ENCODE results near the gene RBM15B. TPM values are rescaled to one million over a fixed set of nuclear protein-coding genes. Genes with fewer than 3 reads are reported as not detected.

The RBM15B gene
- total and polyA plus RNA-seq, 4 donors: 8.4 to 31.8 (median 17.7) TPM

DNA sequence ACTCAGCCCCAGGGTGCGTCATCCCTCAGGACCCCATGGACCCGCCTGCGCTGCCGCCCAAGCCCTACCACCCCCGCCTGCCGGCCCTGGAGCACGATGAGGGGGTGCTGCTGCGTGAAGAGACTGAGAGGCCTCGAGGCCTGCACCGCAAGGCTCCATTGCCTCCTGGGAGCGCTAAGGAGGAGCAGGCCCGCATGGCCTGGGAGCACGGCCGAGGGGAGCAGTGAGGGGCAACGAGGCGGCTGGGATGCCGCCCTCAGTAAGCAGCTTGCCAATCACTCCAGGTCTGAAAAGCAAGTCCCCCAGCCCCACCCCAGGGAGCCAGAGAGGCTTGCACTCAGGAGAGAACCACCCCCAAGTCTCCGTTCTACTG lies 9.8 kb upstream of the RBM15B start:
- 92 to 94% methylated on average over 18 of the region's 18 CpGs for WGBS, 2 donors
- Histone ChIP-seq H3K36me3 (ENCODE audit: control insufficient read depth in 4 of 4, insufficient read depth in 4 of 4, low read length in 4 of 4) (peaks cover 0 to 8% (median 1%) of the 10 kb centered on the region in 4 donors), H3K9ac (ENCODE audit: insufficient read depth in 1 of 2, low read length in 2 of 2) (no peak overlapping the region), H3K27me3 (ENCODE audit: control insufficient read depth in 3 of 3, insufficient read depth in 3 of 3, low read length in 2 of 3) (no peaks in the 10 kb centered on the region), H3K9me3 (ENCODE audit: control insufficient read depth in 4 of 4, insufficient read depth in 3 of 4, low read length in 3 of 4) (no peaks in the 10 kb centered on the region), H3K4me3 (no peak overlapping the region), H3K27ac (ENCODE audit: low read depth in 1 of 2, low read length in 1 of 2) (no peak overlapping the region), H3K4me1 (ENCODE audit: control insufficient read depth in 5 of 5, insufficient read depth in 5 of 5, low read length in 5 of 5) (peaks cover 0 to 17% (median 0%) of the 10 kb centered on the region in 5 donors)
- TF ChIP-seq, protein P1, sequence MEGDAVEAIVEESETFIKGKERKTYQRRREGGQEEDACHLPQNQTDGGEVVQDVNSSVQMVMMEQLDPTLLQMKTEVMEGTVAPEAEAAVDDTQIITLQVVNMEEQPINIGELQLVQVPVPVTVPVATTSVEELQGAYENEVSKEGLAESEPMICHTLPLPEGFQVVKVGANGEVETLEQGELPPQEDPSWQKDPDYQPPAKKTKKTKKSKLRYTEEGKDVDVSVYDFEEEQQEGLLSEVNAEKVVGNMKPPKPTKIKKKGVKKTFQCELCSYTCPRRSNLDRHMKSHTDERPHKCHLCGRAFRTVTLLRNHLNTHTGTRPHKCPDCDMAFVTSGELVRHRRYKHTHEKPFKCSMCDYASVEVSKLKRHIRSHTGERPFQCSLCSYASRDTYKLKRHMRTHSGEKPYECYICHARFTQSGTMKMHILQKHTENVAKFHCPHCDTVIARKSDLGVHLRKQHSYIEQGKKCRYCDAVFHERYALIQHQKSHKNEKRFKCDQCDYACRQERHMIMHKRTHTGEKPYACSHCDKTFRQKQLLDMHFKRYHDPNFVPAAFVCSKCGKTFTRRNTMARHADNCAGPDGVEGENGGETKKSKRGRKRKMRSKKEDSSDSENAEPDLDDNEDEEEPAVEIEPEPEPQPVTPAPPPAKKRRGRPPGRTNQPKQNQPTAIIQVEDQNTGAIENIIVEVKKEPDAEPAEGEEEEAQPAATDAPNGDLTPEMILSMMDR (IDR thresholded peaks at IDR 0.05; ENCODE audit: control extremely low read depth, extremely low read depth): no peak
- DNase-seq (peak in 1 of 3 donors; percentile 11), ATAC-seq (ENCODE audit: insufficient read depth, low FRiP score) (no peak)

GRCh38 chr3:51382076-51382745 lies 8.9 kb upstream of the RBM15B start:
- TF ChIP-seq, protein P1 (IDR thresholded peaks at IDR 0.05; ENCODE audit: control extremely low read depth, extremely low read depth): no peak
- H3K4me1 ChIP-seq (ENCODE audit: control insufficient read depth in 5 of 5, insufficient read depth in 5 of 5, low read length in 5 of 5): peaks cover 0 to 23% (median 4%) of the 10 kb centered on the region in 5 donors
- no peak overlapping the region for H3K27ac ChIP-seq (ENCODE audit: low read depth in 1 of 2, low read length in 1 of 2)
- WGBS, 2 donors: 91 to 95% methylated on average over 4 of the region's 4 CpGs
- no peaks in the 10 kb centered on the region for H3K9me3 ChIP-seq (ENCODE audit: control insufficient read depth in 4 of 4, insufficient read depth in 3 of 4, low read length in 3 of 4)
- no peak for ATAC-seq (ENCODE audit: insufficient read depth, low FRiP score)
- H3K27me3 ChIP-seq (ENCODE audit: control insufficient read depth in 3 of 3, insufficient read depth in 3 of 3, low read length in 2 of 3): no peaks in the 10 kb centered on the region
- H3K4me3 ChIP-seq: no peak overlapping the region
- no peak overlapping the region for H3K9ac ChIP-seq (ENCODE audit: insufficient read depth in 1 of 2, low read length in 2 of 2)
- DNase-seq: peak in 1 of 3 donors; percentile 4
- H3K36me3 ChIP-seq (ENCODE audit: control insufficient read depth in 4 of 4, insufficient read depth in 4 of 4, low read length in 4 of 4): peaks cover 0 to 11% (median 4%) of the 10 kb centered on the region in 4 donors

- Histone ChIP-seq H3K27ac (ENCODE audit: low read depth in 1 of 2, low read length in 1 of 2) (no peak overlapping the region), H3K4me3 (no peak overlapping the region), H3K4me1 (ENCODE audit: control insufficient read depth in 5 of 5, insufficient read depth in 5 of 5, low read length in 5 of 5) (peaks cover 0 to 30% (median 8%) of the 10 kb centered on the region in 5 donors), H3K27me3 (ENCODE audit: control insufficient read depth in 3 of 3, insufficient read depth in 3 of 3, low read length in 2 of 3) (no peaks in the 10 kb centered on the region), H3K36me3 (ENCODE audit: control insufficient read depth in 4 of 4, insufficient read depth in 4 of 4, low read length in 4 of 4) (peaks cover 5 to 18% (median 6%) of the 10 kb centered on the region in 4 donors), H3K9me3 (ENCODE audit: control insufficient read depth in 4 of 4, insufficient read depth in 3 of 4, low read length in 3 of 4) (no peaks in the 10 kb centered on the region), H3K9ac (ENCODE audit: insufficient read depth in 1 of 2, low read length in 2 of 2) (no peak overlapping the region)
- DNase-seq (peak in 1 of 3 donors; percentile 3), ATAC-seq (ENCODE audit: insufficient read depth, low FRiP score) (no peak)
- WGBS, 2 donors: 91 to 96% methylated on average over 3 of the region's 3 CpGs
- TF ChIP-seq, protein P1 (IDR thresholded peaks at IDR 0.05; ENCODE audit: control extremely low read depth, extremely low read depth): no peak
These were observed 8.0 kb upstream of the RBM15B start for GRCh38 chr3:51382947-51383578.
